ENCODE data around the gene IVD.
A peak's percentile ranks its signal among the peaks of the same experiment; 100 is the strongest.

The IVD gene

GRCh38 chr15:40369474-40369869, 36.1 kb upstream of the IVD start:
- DNase-seq = no peak
- in situ Hi-C loops (cut with HindIII; ENCODE audit: low pct_ligation_motif_present, low pct_unique_long_range_greater_than_20kb, low sequenced_read_pairs) = no loop called here

GRCh38 chr15:40369971-40370370, 35.6 kb upstream of the IVD start:
- no peak for DNase-seq
- in situ Hi-C loops (cut with HindIII; ENCODE audit: low pct_ligation_motif_present, low pct_unique_long_range_greater_than_20kb, low sequenced_read_pairs) = no loop called here

GRCh38 chr15:40372981-40373380, 32.6 kb upstream of the IVD start:
- in situ Hi-C loops (cut with HindIII; ENCODE audit: low pct_ligation_motif_present, low pct_unique_long_range_greater_than_20kb, low sequenced_read_pairs) = no loop called here

GRCh38 chr15:40377606-40378005, 28.0 kb upstream of the IVD start:
- in situ Hi-C loops (cut with HindIII; ENCODE audit: low pct_ligation_motif_present, low pct_unique_long_range_greater_than_20kb, low sequenced_read_pairs) = no loop called here
- DNase-seq = no peak

More at GRCh38 chr15:40372981-40373380, 32.6 kb upstream of the IVD start:
- no peak for DNase-seq

GRCh38 chr15:40379374-40379773, 26.2 kb upstream of the IVD start:
- no peak for DNase-seq
- in situ Hi-C loops (cut with HindIII; ENCODE audit: low pct_ligation_motif_present, low pct_unique_long_range_greater_than_20kb, low sequenced_read_pairs) = no loop called here

GRCh38 chr15:40379853-40380252, 25.7 kb upstream of the IVD start:
- in situ Hi-C loops (cut with HindIII; ENCODE audit: low pct_ligation_motif_present, low pct_unique_long_range_greater_than_20kb, low sequenced_read_pairs) = no loop called here
- peak; percentile 92 for DNase-seq

- in situ Hi-C loops (cut with HindIII; ENCODE audit: low pct_ligation_motif_present, low pct_unique_long_range_greater_than_20kb, low sequenced_read_pairs) = no loop called here
- no peak for DNase-seq
Observed at GRCh38 chr15:40380636-40381035, 25.0 kb upstream of the IVD start.

GRCh38 chr15:40381818-40382529, 23.6 kb upstream of the IVD start:
- DNase-seq = no peak
- in situ Hi-C loops (cut with HindIII; ENCODE audit: low pct_ligation_motif_present, low pct_unique_long_range_greater_than_20kb, low sequenced_read_pairs) = no loop called here

GRCh38 chr15:40382580-40383456, 22.8 kb upstream of the IVD start, which contains the start of gene KNSTRN:
KNSTRN (plus strand) TSS chr15:40382721; CDS start chr15:40382836, 115 bp downstream.
- peak; percentile 91 for DNase-seq
- in situ Hi-C loops (cut with HindIII; ENCODE audit: low pct_ligation_motif_present, low pct_unique_long_range_greater_than_20kb, low sequenced_read_pairs) = no loop called here

- in situ Hi-C loops (cut with HindIII; ENCODE audit: low pct_ligation_motif_present, low pct_unique_long_range_greater_than_20kb, low sequenced_read_pairs) = no loop called here
- DNase-seq = no peak
Observed at GRCh38 chr15:40386480-40386879, 19.1 kb upstream of the IVD start.

GRCh38 chr15:40388941-40389823, 16.4 kb upstream of the IVD start:
- no peak for DNase-seq
- in situ Hi-C loops (cut with HindIII; ENCODE audit: low pct_ligation_motif_present, low pct_unique_long_range_greater_than_20kb, low sequenced_read_pairs) = no loop called here

GRCh38 chr15:40389824-40390595, 15.6 kb upstream of the IVD start:
- no peak for DNase-seq
- in situ Hi-C loops (cut with HindIII; ENCODE audit: low pct_ligation_motif_present, low pct_unique_long_range_greater_than_20kb, low sequenced_read_pairs) = no loop called here

GRCh38 chr15:40392986-40393948, 12.3 kb upstream of the IVD start:
- in situ Hi-C loops (cut with HindIII; ENCODE audit: low pct_ligation_motif_present, low pct_unique_long_range_greater_than_20kb, low sequenced_read_pairs) = no loop called here
- no peak for DNase-seq

- DNase-seq = no peak
Observed at GRCh38 chr15:40397688-40398412, 7.7 kb upstream of the IVD start.

GRCh38 chr15:40398413-40398873, 7.2 kb upstream of the IVD start:
- in situ Hi-C loops (cut with HindIII; ENCODE audit: low pct_ligation_motif_present, low pct_unique_long_range_greater_than_20kb, low sequenced_read_pairs) = no loop called here
- DNase-seq = no peak

More at GRCh38 chr15:40397688-40398412, 7.7 kb upstream of the IVD start:
- in situ Hi-C loops (cut with HindIII; ENCODE audit: low pct_ligation_motif_present, low pct_unique_long_range_greater_than_20kb, low sequenced_read_pairs) = no loop called here

- DNase-seq = no peak
- in situ Hi-C loops (cut with HindIII; ENCODE audit: low pct_ligation_motif_present, low pct_unique_long_range_greater_than_20kb, low sequenced_read_pairs) = no loop called here
Observed at GRCh38 chr15:40399370-40399769, 6.2 kb upstream of the IVD start.
